ENCODE results near the gene PHKA1.

GRCh38 chrX:72641611-72642010 lies 72.5 kb downstream of the PHKA1 start:
- TF ChIP-seq EZH2 (IDR thresholded peaks at IDR 0.05; ENCODE audit: borderline replicate concordance, low read depth, low read length, poor library complexity, severe bottlenecking) (no peak), CTCF (conservative IDR thresholded peaks at IDR 0.05; ENCODE audit: low read depth, low read length) (no peak)

Data from A673 (cell line).